Measurements from ENCODE around the gene HBG1.

HBG1 gene

GRCh38 chr11:5242208-5242607 lies 7.4 kb downstream of the HBG1 start:
- H4K91ac ChIP-seq (ENCODE audit: low read length), result no peak overlapping the region
- no peaks in the 10 kb centered on the region for H3K27me3 ChIP-seq (ENCODE audit: control insufficient read depth in 1 of 2, insufficient read depth in 1 of 2, low read length in 2 of 2)
- no peak overlapping the region for H3K4me2 ChIP-seq (ENCODE audit: low read length, poor library complexity, severe bottlenecking)
- H4K8ac ChIP-seq (ENCODE audit: low read length), result no peak overlapping the region
- no peak overlapping the region for H3K27ac ChIP-seq (ENCODE audit: low read length, poor library complexity, severe bottlenecking)
- H3K9me3 ChIP-seq (ENCODE audit: control insufficient read depth, low read length), result no peaks in the 10 kb centered on the region
- DNase-seq, result no peak
- no peak overlapping the region for H2AFZ ChIP-seq (ENCODE audit: low read depth, low read length)
- no CpG with 5 or more reads among the region's 2 CpGs for WGBS
- H3K9ac ChIP-seq (ENCODE audit: low read length), result no peak overlapping the region
- H2BK12ac ChIP-seq (ENCODE audit: low read length in 2 of 2), result no peak overlapping the region
- no peak overlapping the region for H3K4me3 ChIP-seq (ENCODE audit: insufficient read depth in 1 of 2, low read depth in 1 of 2, low read length in 2 of 2)
- no peak overlapping the region for H2BK15ac ChIP-seq (ENCODE audit: low read depth, poor library complexity, severe bottlenecking)
- no peak overlapping the region for H3K14ac ChIP-seq (ENCODE audit: low read length in 2 of 2)
- no peak overlapping the region for H3K23ac ChIP-seq (ENCODE audit: low read length in 2 of 2)
- no peak overlapping the region for H2BK5ac ChIP-seq (ENCODE audit: low read depth, low read length, poor library complexity, severe bottlenecking)
- H2BK120ac ChIP-seq (ENCODE audit: low read depth, low read length), result no peak overlapping the region
- no peaks in the 10 kb centered on the region for H3K79me1 ChIP-seq (replicated peaks; ENCODE audit: low read length, poor library complexity, severe bottlenecking)
- no peaks in the 10 kb centered on the region for H3K36me3 ChIP-seq (ENCODE audit: control insufficient read depth in 1 of 2, insufficient read depth in 2 of 2, low read depth in 1 of 2, low read length in 2 of 2)
- H3K18ac ChIP-seq (ENCODE audit: low read depth in 1 of 2, low read length in 2 of 2), result no peak overlapping the region
- H3K4ac ChIP-seq (ENCODE audit: low read depth in 1 of 2, low read length in 2 of 2), result no peak overlapping the region
- H3K4me1 ChIP-seq (ENCODE audit: control insufficient read depth, insufficient read depth, low read depth, low read length), result no peaks in the 10 kb centered on the region
- no peak overlapping the region for H2AK5ac ChIP-seq (ENCODE audit: low read length, severe bottlenecking)

- no peak overlapping the region for H2BK5ac ChIP-seq (ENCODE audit: low read depth, low read length, poor library complexity, severe bottlenecking)
- no peaks in the 10 kb centered on the region for H3K4me1 ChIP-seq (ENCODE audit: control insufficient read depth, insufficient read depth, low read depth, low read length)
- no peak overlapping the region for H3K27ac ChIP-seq (ENCODE audit: low read length, poor library complexity, severe bottlenecking)
- H3K14ac ChIP-seq (ENCODE audit: low read length in 2 of 2), result no peak overlapping the region
- WGBS, result 94% methylated on average over 2 of the region's 3 CpGs
- DNase-seq, result no peak
- no peaks in the 10 kb centered on the region for H3K79me1 ChIP-seq (replicated peaks; ENCODE audit: low read length, poor library complexity, severe bottlenecking)
- H3K23ac ChIP-seq (ENCODE audit: low read length in 2 of 2), result no peak overlapping the region
- no peak overlapping the region for H3K4me3 ChIP-seq (ENCODE audit: insufficient read depth in 1 of 2, low read depth in 1 of 2, low read length in 2 of 2)
- no peak overlapping the region for H2BK120ac ChIP-seq (ENCODE audit: low read depth, low read length)
- no peak overlapping the region for H3K4ac ChIP-seq (ENCODE audit: low read depth in 1 of 2, low read length in 2 of 2)
- H2BK12ac ChIP-seq (ENCODE audit: low read length in 2 of 2), result no peak overlapping the region
- no peak overlapping the region for H2AFZ ChIP-seq (ENCODE audit: low read depth, low read length)
- H3K18ac ChIP-seq (ENCODE audit: low read depth in 1 of 2, low read length in 2 of 2), result no peak overlapping the region
- H2AK5ac ChIP-seq (ENCODE audit: low read length, severe bottlenecking), result no peak overlapping the region
- no peak overlapping the region for H3K9ac ChIP-seq (ENCODE audit: low read length)
- H4K91ac ChIP-seq (ENCODE audit: low read length), result no peak overlapping the region
- H3K27me3 ChIP-seq (ENCODE audit: control insufficient read depth in 1 of 2, insufficient read depth in 1 of 2, low read length in 2 of 2), result no peaks in the 10 kb centered on the region
- no peak overlapping the region for H3K4me2 ChIP-seq (ENCODE audit: low read length, poor library complexity, severe bottlenecking)
- H3K9me3 ChIP-seq (ENCODE audit: control insufficient read depth, low read length), result no peaks in the 10 kb centered on the region
- no peak overlapping the region for H2BK15ac ChIP-seq (ENCODE audit: low read depth, poor library complexity, severe bottlenecking)
- no peak overlapping the region for H4K8ac ChIP-seq (ENCODE audit: low read length)
- no peaks in the 10 kb centered on the region for H3K36me3 ChIP-seq (ENCODE audit: control insufficient read depth in 1 of 2, insufficient read depth in 2 of 2, low read depth in 1 of 2, low read length in 2 of 2)
Observed at GRCh38 chr11:5241458-5241857, 8.2 kb downstream of the HBG1 start.

- DNase-seq, result no peak
- Histone ChIP-seq H3K18ac (ENCODE audit: low read depth in 1 of 2, low read length in 2 of 2) (no peak overlapping the region), H3K9me3 (ENCODE audit: control insufficient read depth, low read length) (no peaks in the 10 kb centered on the region), H3K4me3 (ENCODE audit: insufficient read depth in 1 of 2, low read depth in 1 of 2, low read length in 2 of 2) (no peak overlapping the region), H3K4me1 (ENCODE audit: control insufficient read depth, insufficient read depth, low read depth, low read length) (no peaks in the 10 kb centered on the region), H3K79me1 (replicated peaks; ENCODE audit: low read length, poor library complexity, severe bottlenecking) (no peaks in the 10 kb centered on the region), H3K27me3 (ENCODE audit: control insufficient read depth in 1 of 2, insufficient read depth in 1 of 2, low read length in 2 of 2) (no peaks in the 10 kb centered on the region), H2BK15ac (ENCODE audit: low read depth, poor library complexity, severe bottlenecking) (no peak overlapping the region), H2BK12ac (ENCODE audit: low read length in 2 of 2) (no peak overlapping the region), H3K14ac (ENCODE audit: low read length in 2 of 2) (no peak overlapping the region), H4K91ac (ENCODE audit: low read length) (no peak overlapping the region), H3K4me2 (ENCODE audit: low read length, poor library complexity, severe bottlenecking) (no peak overlapping the region), H3K27ac (ENCODE audit: low read length, poor library complexity, severe bottlenecking) (no peak overlapping the region), H4K8ac (ENCODE audit: low read length) (no peak overlapping the region), H3K4ac (ENCODE audit: low read depth in 1 of 2, low read length in 2 of 2) (no peak overlapping the region), H3K36me3 (ENCODE audit: control insufficient read depth in 1 of 2, insufficient read depth in 2 of 2, low read depth in 1 of 2, low read length in 2 of 2) (no peaks in the 10 kb centered on the region), H3K23ac (ENCODE audit: low read length in 2 of 2) (no peak overlapping the region), H2AK5ac (ENCODE audit: low read length, severe bottlenecking) (no peak overlapping the region), H3K9ac (ENCODE audit: low read length) (no peak overlapping the region), H2AFZ (ENCODE audit: low read depth, low read length) (no peak overlapping the region), H2BK5ac (ENCODE audit: low read depth, low read length, poor library complexity, severe bottlenecking) (no peak overlapping the region), H2BK120ac (ENCODE audit: low read depth, low read length) (no peak overlapping the region)
- 90% methylated on average over 2 of the region's 2 CpGs for WGBS
Observed at GRCh38 chr11:5240458-5240857, 9.2 kb downstream of the HBG1 start.

- no peak overlapping the region for H3K18ac ChIP-seq (ENCODE audit: low read depth in 1 of 2, low read length in 2 of 2)
- no peaks in the 10 kb centered on the region for H3K4me1 ChIP-seq (ENCODE audit: control insufficient read depth, insufficient read depth, low read depth, low read length)
- no peak overlapping the region for H2AFZ ChIP-seq (ENCODE audit: low read depth, low read length)
- H3K4ac ChIP-seq (ENCODE audit: low read depth in 1 of 2, low read length in 2 of 2), result no peak overlapping the region
- no peak overlapping the region for H3K14ac ChIP-seq (ENCODE audit: low read length in 2 of 2)
- H3K4me3 ChIP-seq (ENCODE audit: insufficient read depth in 1 of 2, low read depth in 1 of 2, low read length in 2 of 2), result no peak overlapping the region
- H3K4me2 ChIP-seq (ENCODE audit: low read length, poor library complexity, severe bottlenecking), result no peak overlapping the region
- WGBS, result 100% methylated on average over 1 of the region's 1 CpG
- H3K79me1 ChIP-seq (replicated peaks; ENCODE audit: low read length, poor library complexity, severe bottlenecking), result no peaks in the 10 kb centered on the region
- H3K9me3 ChIP-seq (ENCODE audit: control insufficient read depth, low read length), result no peaks in the 10 kb centered on the region
- H4K91ac ChIP-seq (ENCODE audit: low read length), result no peak overlapping the region
- H3K27me3 ChIP-seq (ENCODE audit: control insufficient read depth in 1 of 2, insufficient read depth in 1 of 2, low read length in 2 of 2), result no peaks in the 10 kb centered on the region
- no peak for DNase-seq
- H3K9ac ChIP-seq (ENCODE audit: low read length), result no peak overlapping the region
- no peak overlapping the region for H2BK120ac ChIP-seq (ENCODE audit: low read depth, low read length)
- H2BK5ac ChIP-seq (ENCODE audit: low read depth, low read length, poor library complexity, severe bottlenecking), result no peak overlapping the region
- no peak overlapping the region for H2BK12ac ChIP-seq (ENCODE audit: low read length in 2 of 2)
- no peak overlapping the region for H4K8ac ChIP-seq (ENCODE audit: low read length)
- no peaks in the 10 kb centered on the region for H3K36me3 ChIP-seq (ENCODE audit: control insufficient read depth in 1 of 2, insufficient read depth in 2 of 2, low read depth in 1 of 2, low read length in 2 of 2)
- H3K27ac ChIP-seq (ENCODE audit: low read length, poor library complexity, severe bottlenecking), result no peak overlapping the region
- H2BK15ac ChIP-seq (ENCODE audit: low read depth, poor library complexity, severe bottlenecking), result no peak overlapping the region
- no peak overlapping the region for H2AK5ac ChIP-seq (ENCODE audit: low read length, severe bottlenecking)
- H3K23ac ChIP-seq (ENCODE audit: low read length in 2 of 2), result no peak overlapping the region
Observed at GRCh38 chr11:5240056-5240455, 9.6 kb downstream of the HBG1 start.
